ENCODE results near the gene CACNA1I. TPM values are rescaled to one million over a fixed set of nuclear protein-coding genes. Genes with fewer than 3 reads are reported as not detected.

CACNA1I gene
- total RNA-seq, 1 experiment from 2014 or later = 2.1 TPM

DNA sequence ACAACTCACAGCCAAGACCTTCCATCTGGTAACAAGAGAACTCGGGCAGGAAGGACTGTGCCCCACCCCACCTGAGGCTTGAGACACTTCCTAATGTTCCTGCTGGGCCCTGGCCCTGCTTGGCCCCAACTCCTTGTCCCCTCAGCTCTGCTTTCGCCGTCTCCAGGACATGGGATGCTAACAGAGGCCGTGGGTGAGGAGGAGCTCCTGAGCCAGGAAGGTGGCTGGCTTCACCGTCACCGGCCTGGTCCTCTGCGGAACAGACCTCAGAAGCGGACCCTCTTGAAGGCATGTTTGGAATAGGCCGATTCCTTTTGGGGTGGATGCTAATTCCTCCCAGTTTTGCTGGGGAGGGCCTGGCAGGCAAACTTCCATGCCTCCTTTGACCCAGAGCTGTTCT, 154.3 kb downstream of the CACNA1I start (continued):
- TF ChIP-seq, protein P1, sequence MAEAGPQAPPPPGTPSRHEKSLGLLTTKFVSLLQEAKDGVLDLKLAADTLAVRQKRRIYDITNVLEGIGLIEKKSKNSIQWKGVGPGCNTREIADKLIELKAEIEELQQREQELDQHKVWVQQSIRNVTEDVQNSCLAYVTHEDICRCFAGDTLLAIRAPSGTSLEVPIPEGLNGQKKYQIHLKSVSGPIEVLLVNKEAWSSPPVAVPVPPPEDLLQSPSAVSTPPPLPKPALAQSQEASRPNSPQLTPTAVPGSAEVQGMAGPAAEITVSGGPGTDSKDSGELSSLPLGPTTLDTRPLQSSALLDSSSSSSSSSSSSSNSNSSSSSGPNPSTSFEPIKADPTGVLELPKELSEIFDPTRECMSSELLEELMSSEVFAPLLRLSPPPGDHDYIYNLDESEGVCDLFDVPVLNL (CRISPR knock-in tag; IDR thresholded peaks at IDR 0.05; ENCODE audit: borderline replicate concordance, low read depth) = no peak
- TF ChIP-seq KAT7 (CRISPR knock-in tag; IDR thresholded peaks at IDR 0.05; ENCODE audit: borderline replicate concordance) = no peak

DNA sequence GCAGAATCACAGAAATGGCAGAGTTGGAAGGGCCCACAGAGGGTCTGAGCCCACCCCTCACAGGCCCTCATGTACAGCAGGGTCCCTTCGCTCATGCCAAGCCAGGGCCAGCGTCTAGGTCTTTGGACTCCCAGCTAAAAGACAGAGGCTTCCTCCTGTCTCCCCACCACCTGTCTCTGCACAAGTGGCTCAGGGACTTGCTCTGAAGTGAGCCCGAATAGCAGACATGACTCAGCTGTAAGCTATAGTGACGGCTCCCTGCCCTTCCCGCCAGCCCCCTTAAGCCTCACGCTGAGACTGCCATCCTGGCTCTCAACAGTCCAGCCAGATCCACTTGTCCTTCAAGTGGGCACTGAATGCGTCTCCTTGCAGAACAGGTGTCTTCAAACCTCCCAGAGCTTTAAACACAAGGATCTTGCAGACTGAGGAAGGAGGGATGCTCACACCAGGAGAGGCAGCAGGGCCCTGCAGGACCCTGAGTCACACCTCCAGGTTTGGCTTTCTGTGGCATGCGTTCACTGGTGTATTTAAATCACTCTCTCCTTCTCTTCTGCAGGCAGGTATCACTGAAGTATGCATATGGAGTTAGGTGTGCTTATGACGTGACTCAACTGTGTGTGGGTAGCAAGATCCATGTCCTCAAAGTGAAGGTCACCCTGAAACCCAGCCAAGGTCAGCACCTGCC, 154.9 kb downstream of the CACNA1I start:
- no peaks in the 10 kb centered on the region for H3K36me3 Mint-ChIP-seq
- ChIA-PET POLR2A (no interaction called here), CTCF (interaction anchor here (0.6 to 0.9 kb wide), 2 partner anchors 360 to 469 kb away, joined by 3 to 4 read pairs; no protein-coding TSS in a partner anchor)
- no peak overlapping the region for H3K4me3 Mint-ChIP-seq
- ATAC-seq (no peak), DNase-seq (ENCODE audit: low spot score) (no peak)
- H3K4me1 Mint-ChIP-seq = peaks cover 10% of the 10 kb centered on the region
- H3K9me3 Mint-ChIP-seq = no peaks in the 10 kb centered on the region
- H3K27ac Mint-ChIP-seq = no peak overlapping the region
- H3K27me3 Mint-ChIP-seq (ENCODE audit: low read depth) = no peaks in the 10 kb centered on the region
- TF ChIP-seq EMX1 (CRISPR knock-in tag; IDR thresholded peaks at IDR 0.05) (no peak), OVOL2 (CRISPR knock-in tag; IDR thresholded peaks at IDR 0.05; ENCODE audit: borderline replicate concordance) (no peak), SP1 (CRISPR knock-in tag; conservative IDR thresholded peaks at IDR 0.05) (no peak), GTF2I (CRISPR knock-in tag; conservative IDR thresholded peaks at IDR 0.05) (no peak)
- TF ChIP-seq, protein P2, sequence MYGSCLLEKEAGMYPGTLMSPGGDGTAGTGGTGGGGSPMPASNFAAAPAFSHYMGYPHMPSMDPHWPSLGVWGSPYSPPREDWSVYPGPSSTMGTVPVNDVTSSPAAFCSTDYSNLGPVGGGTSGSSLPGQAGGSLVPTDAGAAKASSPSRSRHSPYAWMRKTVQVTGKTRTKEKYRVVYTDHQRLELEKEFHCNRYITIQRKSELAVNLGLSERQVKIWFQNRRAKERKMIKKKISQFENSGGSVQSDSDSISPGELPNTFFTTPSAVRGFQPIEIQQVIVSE (CRISPR knock-in tag; IDR thresholded peaks at IDR 0.05; ENCODE audit: borderline replicate concordance) = no peak
- TF ChIP-seq, protein P3, sequence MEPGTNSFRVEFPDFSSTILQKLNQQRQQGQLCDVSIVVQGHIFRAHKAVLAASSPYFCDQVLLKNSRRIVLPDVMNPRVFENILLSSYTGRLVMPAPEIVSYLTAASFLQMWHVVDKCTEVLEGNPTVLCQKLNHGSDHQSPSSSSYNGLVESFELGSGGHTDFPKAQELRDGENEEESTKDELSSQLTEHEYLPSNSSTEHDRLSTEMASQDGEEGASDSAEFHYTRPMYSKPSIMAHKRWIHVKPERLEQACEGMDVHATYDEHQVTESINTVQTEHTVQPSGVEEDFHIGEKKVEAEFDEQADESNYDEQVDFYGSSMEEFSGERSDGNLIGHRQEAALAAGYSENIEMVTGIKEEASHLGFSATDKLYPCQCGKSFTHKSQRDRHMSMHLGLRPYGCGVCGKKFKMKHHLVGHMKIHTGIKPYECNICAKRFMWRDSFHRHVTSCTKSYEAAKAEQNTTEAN (CRISPR knock-in tag; IDR thresholded peaks at IDR 0.05) = no peak

DNA sequence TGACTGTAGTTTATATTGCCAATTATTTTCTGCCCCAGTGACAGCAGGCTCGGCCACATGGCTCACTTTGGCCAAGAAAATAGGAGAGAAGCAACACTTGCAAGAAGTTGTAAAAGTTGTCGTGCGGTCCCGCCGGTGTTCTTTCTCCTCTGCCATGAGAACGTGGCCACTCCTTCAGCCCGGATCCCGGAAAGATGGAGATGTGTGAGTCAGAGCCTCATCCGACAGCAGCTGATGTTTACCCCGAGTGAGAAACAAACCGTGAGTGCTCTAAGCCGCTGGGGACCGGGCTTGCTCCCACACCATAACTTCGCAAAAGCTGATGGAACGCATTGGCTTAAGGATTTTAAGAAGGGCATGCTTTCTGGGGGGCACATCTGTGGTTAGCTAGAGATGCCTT, 157.0 kb downstream of the CACNA1I start:
- no peaks in the 10 kb centered on the region for H3K9me3 Mint-ChIP-seq
- CTCF ChIA-PET = interaction anchor here (0.9 kb wide), 1 partner anchor 184 kb away, joined by 3 read pairs; no protein-coding TSS in a partner anchor
- POLR2A ChIA-PET = no interaction called here
- DNase-seq (ENCODE audit: low spot score) (no peak), ATAC-seq (no peak)
- H3K4me3 Mint-ChIP-seq = no peak overlapping the region
- peaks cover 14% of the 10 kb centered on the region; the same call in 1 of the 2 replicates for H3K4me1 Mint-ChIP-seq
- H3K27ac Mint-ChIP-seq = no peak overlapping the region
- no peaks in the 10 kb centered on the region for H3K36me3 Mint-ChIP-seq
- no peaks in the 10 kb centered on the region for H3K27me3 Mint-ChIP-seq (ENCODE audit: low read depth)
- TF ChIP-seq, protein P4, sequence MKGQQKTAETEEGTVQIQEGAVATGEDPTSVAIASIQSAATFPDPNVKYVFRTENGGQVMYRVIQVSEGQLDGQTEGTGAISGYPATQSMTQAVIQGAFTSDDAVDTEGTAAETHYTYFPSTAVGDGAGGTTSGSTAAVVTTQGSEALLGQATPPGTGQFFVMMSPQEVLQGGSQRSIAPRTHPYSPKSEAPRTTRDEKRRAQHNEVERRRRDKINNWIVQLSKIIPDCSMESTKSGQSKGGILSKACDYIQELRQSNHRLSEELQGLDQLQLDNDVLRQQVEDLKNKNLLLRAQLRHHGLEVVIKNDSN (CRISPR knock-in tag; IDR thresholded peaks at IDR 0.05) = no peak
- TF ChIP-seq, protein P5, sequence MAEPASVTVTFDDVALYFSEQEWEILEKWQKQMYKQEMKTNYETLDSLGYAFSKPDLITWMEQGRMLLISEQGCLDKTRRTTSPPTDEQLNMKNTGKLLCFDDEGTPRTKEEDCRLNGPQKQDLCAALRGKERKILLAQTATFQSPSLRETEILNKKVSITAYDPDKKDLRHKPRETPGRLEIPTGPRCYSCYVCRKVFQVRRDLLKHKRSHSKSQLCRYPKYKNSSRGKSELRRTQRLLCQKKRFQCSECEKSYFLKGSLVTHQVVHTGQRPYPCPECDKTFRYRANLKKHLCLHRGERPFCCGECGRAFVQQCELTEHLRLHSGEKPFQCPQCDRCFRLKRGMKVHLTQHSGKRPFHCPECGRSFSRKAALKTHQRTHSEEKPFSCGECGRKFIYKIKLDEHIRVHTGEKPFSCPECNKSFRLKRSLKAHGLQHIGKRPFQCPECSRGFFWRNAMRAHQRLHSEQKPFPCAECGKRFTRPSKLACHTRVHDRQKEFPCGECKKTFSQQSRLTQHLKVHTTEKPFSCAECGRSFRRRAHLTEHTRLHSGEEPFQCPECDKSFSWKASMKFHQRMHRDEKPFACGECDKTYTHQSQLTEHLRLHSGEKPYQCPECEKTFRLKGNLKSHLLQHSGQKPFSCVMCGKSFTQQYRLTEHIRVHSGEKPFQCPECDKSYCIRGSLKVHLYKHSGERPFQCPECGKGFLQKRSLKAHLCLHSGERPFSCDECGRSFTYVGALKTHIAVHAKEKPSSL (CRISPR knock-in tag; conservative IDR thresholded peaks at IDR 0.05) = no peak
- TF ChIP-seq MXD4 (CRISPR knock-in tag; IDR thresholded peaks at IDR 0.05; ENCODE audit: borderline replicate concordance) = no peak
- no peak for TF ChIP-seq ZBTB21 (CRISPR knock-in tag; IDR thresholded peaks at IDR 0.05; ENCODE audit: borderline replicate concordance)
- TF ChIP-seq, protein P6, sequence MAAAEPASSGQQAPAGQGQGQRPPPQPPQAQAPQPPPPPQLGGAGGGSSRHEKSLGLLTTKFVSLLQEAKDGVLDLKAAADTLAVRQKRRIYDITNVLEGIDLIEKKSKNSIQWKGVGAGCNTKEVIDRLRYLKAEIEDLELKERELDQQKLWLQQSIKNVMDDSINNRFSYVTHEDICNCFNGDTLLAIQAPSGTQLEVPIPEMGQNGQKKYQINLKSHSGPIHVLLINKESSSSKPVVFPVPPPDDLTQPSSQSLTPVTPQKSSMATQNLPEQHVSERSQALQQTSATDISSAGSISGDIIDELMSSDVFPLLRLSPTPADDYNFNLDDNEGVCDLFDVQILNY (CRISPR knock-in tag; IDR thresholded peaks at IDR 0.05) = no peak
- TF ChIP-seq NR3C1 (CRISPR knock-in tag; conservative IDR thresholded peaks at IDR 0.05; ENCODE audit: low read depth) = no peak
- TF ChIP-seq, protein P7, sequence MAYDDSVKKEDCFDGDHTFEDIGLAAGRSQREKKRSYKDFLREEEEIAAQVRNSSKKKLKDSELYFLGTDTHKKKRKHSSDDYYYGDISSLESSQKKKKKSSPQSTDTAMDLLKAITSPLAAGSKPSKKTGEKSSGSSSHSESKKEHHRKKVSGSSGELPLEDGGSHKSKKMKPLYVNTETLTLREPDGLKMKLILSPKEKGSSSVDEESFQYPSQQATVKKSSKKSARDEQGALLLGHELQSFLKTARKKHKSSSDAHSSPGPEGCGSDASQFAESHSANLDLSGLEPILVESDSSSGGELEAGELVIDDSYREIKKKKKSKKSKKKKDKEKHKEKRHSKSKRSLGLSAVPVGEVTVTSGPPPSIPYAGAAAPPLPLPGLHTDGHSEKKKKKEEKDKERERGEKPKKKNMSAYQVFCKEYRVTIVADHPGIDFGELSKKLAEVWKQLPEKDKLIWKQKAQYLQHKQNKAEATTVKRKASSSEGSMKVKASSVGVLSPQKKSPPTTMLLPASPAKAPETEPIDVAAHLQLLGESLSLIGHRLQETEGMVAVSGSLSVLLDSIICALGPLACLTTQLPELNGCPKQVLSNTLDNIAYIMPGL (CRISPR knock-in tag; IDR thresholded peaks at IDR 0.05) = no peak
- TF ChIP-seq, protein P8, sequence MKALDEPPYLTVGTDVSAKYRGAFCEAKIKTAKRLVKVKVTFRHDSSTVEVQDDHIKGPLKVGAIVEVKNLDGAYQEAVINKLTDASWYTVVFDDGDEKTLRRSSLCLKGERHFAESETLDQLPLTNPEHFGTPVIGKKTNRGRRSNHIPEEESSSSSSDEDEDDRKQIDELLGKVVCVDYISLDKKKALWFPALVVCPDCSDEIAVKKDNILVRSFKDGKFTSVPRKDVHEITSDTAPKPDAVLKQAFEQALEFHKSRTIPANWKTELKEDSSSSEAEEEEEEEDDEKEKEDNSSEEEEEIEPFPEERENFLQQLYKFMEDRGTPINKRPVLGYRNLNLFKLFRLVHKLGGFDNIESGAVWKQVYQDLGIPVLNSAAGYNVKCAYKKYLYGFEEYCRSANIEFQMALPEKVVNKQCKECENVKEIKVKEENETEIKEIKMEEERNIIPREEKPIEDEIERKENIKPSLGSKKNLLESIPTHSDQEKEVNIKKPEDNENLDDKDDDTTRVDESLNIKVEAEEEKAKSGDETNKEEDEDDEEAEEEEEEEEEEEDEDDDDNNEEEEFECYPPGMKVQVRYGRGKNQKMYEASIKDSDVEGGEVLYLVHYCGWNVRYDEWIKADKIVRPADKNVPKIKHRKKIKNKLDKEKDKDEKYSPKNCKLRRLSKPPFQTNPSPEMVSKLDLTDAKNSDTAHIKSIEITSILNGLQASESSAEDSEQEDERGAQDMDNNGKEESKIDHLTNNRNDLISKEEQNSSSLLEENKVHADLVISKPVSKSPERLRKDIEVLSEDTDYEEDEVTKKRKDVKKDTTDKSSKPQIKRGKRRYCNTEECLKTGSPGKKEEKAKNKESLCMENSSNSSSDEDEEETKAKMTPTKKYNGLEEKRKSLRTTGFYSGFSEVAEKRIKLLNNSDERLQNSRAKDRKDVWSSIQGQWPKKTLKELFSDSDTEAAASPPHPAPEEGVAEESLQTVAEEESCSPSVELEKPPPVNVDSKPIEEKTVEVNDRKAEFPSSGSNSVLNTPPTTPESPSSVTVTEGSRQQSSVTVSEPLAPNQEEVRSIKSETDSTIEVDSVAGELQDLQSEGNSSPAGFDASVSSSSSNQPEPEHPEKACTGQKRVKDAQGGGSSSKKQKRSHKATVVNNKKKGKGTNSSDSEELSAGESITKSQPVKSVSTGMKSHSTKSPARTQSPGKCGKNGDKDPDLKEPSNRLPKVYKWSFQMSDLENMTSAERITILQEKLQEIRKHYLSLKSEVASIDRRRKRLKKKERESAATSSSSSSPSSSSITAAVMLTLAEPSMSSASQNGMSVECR (CRISPR knock-in tag; IDR thresholded peaks at IDR 0.05; ENCODE audit: borderline replicate concordance) = no peak
